Eye (tissue), 1 donor: ENCODE data around the gene KCNB1.
A peak's percentile ranks its signal among the peaks of the same experiment; 100 is the strongest.

Source experiments
- DNase-seq: peaks from one replicate; pipeline ENCODE4 v3.0.0-alpha.2; 2015

The KCNB1 gene

GRCh38 chr20:49496553-49497397, 14.3 kb upstream of the KCNB1 start:
- no peak for DNase-seq

- no peak for DNase-seq
Measured at GRCh38 chr20:49496043-49496442, 13.6 kb upstream of the KCNB1 start.

- no peak for DNase-seq
Measured at GRCh38 chr20:49490689-49491088, 8.2 kb upstream of the KCNB1 start.

- no peak for DNase-seq
Measured at GRCh38 chr20:49489688-49490087, 7.2 kb upstream of the KCNB1 start.

GRCh38 chr20:49486064-49486463, 3.6 kb upstream of the KCNB1 start:
- no peak for DNase-seq

GRCh38 chr20:49485563-49485962, 3.1 kb upstream of the KCNB1 start:
- no peak for DNase-seq

- DNase-seq, result peak; percentile 93
Measured at GRCh38 chr20:49484180-49485140, 2.0 kb upstream of the KCNB1 start.

- no peak for DNase-seq
Measured at GRCh38 chr20:49483696-49484123, 1.2 kb upstream of the KCNB1 start.

- DNase-seq, result peak; percentile 67
Measured at GRCh38 chr20:49483018-49483695, 689 bp upstream of the KCNB1 start.

GRCh38 chr20:49482173-49482572, 295 bp downstream of the KCNB1 start:
- no peak for DNase-seq

GRCh38 chr20:49481116-49481515, 1.4 kb downstream of the KCNB1 start:
- no peak for DNase-seq

GRCh38 chr20:49480236-49480635, 2.2 kb downstream of the KCNB1 start:
- no peak for DNase-seq

GRCh38 chr20:49479785-49480184, 2.7 kb downstream of the KCNB1 start:
- DNase-seq, result no peak

- no peak for DNase-seq
Measured at GRCh38 chr20:49478754-49479689, 3.4 kb downstream of the KCNB1 start.

GRCh38 chr20:49478266-49478665, 4.2 kb downstream of the KCNB1 start:
- DNase-seq, result peak; percentile 60

- DNase-seq, result no peak
Measured at GRCh38 chr20:49477200-49477599, 5.3 kb downstream of the KCNB1 start.

GRCh38 chr20:49476016-49476355, 6.5 kb downstream of the KCNB1 start:
- DNase-seq, result no peak

GRCh38 chr20:49475292-49476015, 7.0 kb downstream of the KCNB1 start:
- no peak for DNase-seq

GRCh38 chr20:49471397-49471796, 11.1 kb downstream of the KCNB1 start:
- DNase-seq, result no peak

- no peak for DNase-seq
Measured at GRCh38 chr20:49470922-49471321, 11.5 kb downstream of the KCNB1 start.

- no peak for DNase-seq
Measured at GRCh38 chr20:49469060-49469459, 13.4 kb downstream of the KCNB1 start.
